ENCODE results near the gene FBXO47. TPM values are rescaled to one million over a fixed set of nuclear protein-coding genes. Genes with fewer than 3 reads are reported as not detected.

Gene FBXO47
- total and polyA plus RNA-seq, 2 of the 13 experiments (the other 11 are each of a cell fraction or from before 2014, with no cell fraction given) = not detected

DNA sequence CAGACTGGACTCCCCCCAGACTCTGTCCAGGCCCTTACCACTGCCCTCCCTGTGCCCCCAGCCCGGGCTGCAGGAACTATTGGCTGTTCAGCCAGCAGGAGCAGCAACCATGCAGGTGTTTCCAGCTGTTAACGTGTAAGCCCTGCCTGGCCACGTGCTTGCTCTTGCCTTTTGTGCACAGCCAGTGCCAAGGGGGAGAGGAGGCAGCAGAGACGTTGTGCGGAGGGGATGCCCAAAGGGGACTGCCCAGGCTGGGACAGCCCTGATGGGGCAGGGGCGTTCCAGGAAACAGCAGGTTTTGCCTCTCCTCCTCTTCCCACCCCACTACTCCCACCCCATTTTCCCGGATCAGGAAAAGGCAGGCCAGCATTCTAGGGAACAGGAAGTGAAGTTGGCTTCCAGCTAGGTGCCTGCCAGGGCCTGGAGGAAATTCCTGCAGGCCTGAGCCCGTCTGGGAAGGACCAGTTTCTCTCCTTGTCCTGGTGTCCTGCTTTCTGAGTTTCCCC, 58.5 kb downstream of the FBXO47 start:
- Histone ChIP-seq H2AFZ (ENCODE audit: low read length) (no peak overlapping the region), H3K79me2 (ENCODE audit: insufficient read depth, low read length) (peaks cover 3% of the 10 kb centered on the region), H4K20me1 (ENCODE audit: insufficient read depth, low read length) (peaks cover 11% of the 10 kb centered on the region), H3K27me3 (ENCODE audit: control insufficient read depth in 1 of 2, insufficient read depth in 2 of 2, low read length in 2 of 2) (no peaks in the 10 kb centered on the region), H3K4me2 (ENCODE audit: low read depth, low read length) (no peak overlapping the region), H3K36me3 (replicated peaks in 1 of 2; ENCODE audit: control insufficient read depth in 1 of 2, insufficient read depth in 2 of 2, low read length in 2 of 2) (peaks cover 40 to 75% of the 10 kb centered on the region in 2 experiments), H3K4me1 (ENCODE audit: insufficient read depth, low read length) (peaks cover 9% of the 10 kb centered on the region), H3K9me3 (ENCODE audit: low read length) (no peaks in the 10 kb centered on the region), H3K27ac (ENCODE audit: extremely low read length, insufficient read depth, low read length) (no peak overlapping the region), H3K4me3 (replicated peaks in 1 of 3; ENCODE audit: insufficient read depth in 1 of 3, low read depth in 2 of 3, low read length in 3 of 3) (no peak overlapping the region), H3K9ac (ENCODE audit: insufficient read depth, low read depth, low read length) (no peak overlapping the region)
- ATAC-seq (peak; percentile 6; the same call in 1 of the 3 replicates), DNase-seq (ENCODE audit: low spot score) (no peak), FAIRE-seq (no peak)
- POLR2A ChIA-PET = interaction anchor here (1.0 to 1.4 kb wide), 2 partner anchors 36 to 38 kb away, joined by 3 to 5 read pairs; no protein-coding TSS in a partner anchor
- BruUV-seq (replicated peaks) = no TSS peak
- in situ Hi-C loops (cut with HindIII; ENCODE audit: extremely low pct_ligation_motif_present, low pct_unique_long_range_greater_than_20kb) (no loop called here), intact Hi-C loops (cut with micrococcal nuclease; ENCODE audit: unreplicated experiment) (no loop called here)
- CTCF ChIA-PET (ENCODE audit: low intra/inter-chr PET ratio, low total read pairs) = no interaction called here
- TF ChIP-seq, protein P1, sequence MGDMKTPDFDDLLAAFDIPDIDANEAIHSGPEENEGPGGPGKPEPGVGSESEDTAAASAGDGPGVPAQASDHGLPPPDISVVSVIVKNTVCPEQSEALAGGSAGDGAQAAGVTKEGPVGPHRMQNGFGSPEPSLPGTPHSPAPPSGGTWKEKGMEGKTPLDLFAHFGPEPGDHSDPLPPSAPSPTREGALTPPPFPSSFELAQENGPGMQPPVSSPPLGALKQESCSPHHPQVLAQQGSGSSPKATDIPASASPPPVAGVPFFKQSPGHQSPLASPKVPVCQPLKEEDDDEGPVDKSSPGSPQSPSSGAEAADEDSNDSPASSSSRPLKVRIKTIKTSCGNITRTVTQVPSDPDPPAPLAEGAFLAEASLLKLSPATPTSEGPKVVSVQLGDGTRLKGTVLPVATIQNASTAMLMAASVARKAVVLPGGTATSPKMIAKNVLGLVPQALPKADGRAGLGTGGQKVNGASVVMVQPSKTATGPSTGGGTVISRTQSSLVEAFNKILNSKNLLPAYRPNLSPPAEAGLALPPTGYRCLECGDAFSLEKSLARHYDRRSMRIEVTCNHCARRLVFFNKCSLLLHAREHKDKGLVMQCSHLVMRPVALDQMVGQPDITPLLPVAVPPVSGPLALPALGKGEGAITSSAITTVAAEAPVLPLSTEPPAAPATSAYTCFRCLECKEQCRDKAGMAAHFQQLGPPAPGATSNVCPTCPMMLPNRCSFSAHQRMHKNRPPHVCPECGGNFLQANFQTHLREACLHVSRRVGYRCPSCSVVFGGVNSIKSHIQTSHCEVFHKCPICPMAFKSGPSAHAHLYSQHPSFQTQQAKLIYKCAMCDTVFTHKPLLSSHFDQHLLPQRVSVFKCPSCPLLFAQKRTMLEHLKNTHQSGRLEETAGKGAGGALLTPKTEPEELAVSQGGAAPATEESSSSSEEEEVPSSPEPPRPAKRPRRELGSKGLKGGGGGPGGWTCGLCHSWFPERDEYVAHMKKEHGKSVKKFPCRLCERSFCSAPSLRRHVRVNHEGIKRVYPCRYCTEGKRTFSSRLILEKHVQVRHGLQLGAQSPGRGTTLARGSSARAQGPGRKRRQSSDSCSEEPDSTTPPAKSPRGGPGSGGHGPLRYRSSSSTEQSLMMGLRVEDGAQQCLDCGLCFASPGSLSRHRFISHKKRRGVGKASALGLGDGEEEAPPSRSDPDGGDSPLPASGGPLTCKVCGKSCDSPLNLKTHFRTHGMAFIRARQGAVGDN (CRISPR knock-in tag; IDR thresholded peaks at IDR 0.05) = 0 out of 2 replicates have a peak, but pooled peaks have one; percentile 9
- TF ChIP-seq ATM (IDR thresholded peaks at IDR 0.05; ENCODE audit: borderline replicate concordance) = no peak
- WGBS (ENCODE audit: low lambda C conversion rate) = 97% methylated on average over 8 of the region's 8 CpGs

All from HepG2 (cell line).